GM10847 (cell line): Measurements from ENCODE around the gene EPB41L4A.

ENCODE experiments used
- POLR2A ChIP-seq: IDR thresholded peaks from 2 replicates; pipeline ENCODE4 v1.6.1; 2011; ENCODE audit not compliant: insufficient read length; ENCODE audit errors: extremely low read depth

EPB41L4A gene

DNA sequence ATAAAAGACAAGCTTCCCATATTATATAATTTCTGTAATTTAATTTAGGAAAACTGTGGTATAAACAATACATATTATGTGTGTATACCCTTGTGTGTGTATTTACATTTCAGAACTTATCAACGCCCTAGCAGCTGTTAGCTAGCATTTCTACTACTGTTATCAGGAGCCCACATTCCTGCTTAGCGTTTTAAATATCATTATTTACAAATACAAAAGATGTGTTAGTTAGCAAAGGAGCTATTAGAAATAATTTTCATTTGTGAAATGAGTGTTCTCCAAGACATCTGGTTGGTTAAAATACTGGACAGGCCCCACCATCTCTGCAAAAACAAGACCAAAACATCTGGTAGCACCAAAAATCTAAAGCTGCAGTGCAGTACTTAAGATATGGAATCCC lies 48.0 kb downstream of the EPB41L4A start:
- TF ChIP-seq POLR2A: no peak

- no peak for TF ChIP-seq POLR2A
Measured at GRCh38 chr5:112367400-112367799, 51.7 kb downstream of the EPB41L4A start.

DNA sequence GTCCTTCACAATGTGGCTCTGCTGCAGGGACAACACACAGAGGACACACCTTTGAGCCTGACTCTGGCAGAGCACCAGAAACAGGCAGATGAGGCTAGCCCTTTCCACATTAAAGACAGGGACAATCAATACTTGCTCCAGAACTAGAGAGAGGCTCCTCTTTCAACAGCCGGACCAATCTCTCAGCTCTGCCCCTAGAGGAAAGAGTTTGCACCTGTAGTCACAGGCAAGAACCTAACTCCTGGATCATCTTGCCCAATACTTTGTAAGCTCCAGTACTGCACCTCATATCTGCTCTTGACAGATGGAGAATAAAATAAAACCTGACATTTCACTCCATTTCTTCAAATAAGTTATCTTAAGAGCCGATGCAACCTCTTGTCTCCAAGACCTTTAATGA lies 52.1 kb downstream of the EPB41L4A start:
- TF ChIP-seq POLR2A: no peak

DNA sequence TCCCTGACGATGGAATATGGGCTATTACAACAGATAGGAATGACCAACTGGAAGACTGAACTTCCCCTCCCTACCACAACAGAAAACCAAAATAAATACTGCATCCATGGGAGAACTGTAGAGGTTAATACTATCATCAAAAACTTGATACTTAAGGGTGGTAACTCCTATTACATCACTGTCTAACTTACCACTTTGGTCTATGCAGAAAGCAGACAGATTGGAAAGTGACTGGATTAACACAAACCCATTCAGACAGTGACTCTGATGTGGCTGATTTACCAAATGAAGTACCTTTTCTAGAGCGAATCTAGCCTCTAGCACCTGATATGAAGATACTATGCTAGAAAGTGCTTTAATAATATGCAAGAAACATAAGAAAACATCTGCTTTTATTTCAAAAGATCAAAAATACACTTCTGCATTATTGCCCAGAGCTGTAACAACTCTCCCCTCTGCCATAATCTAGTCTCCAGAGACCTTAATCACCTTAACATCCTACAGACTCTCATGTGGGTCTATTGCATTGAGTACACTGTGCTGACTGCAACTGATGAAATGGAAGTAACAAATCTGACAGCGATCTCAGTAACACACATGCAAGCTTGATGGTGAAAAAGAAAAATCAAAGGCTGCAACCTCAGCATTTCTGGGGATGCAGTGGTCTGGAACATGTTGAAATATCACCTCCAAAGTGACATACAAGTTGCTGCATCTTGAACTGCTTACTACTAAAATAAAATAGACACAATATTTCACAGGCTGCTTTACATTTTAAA lies 62.7 kb downstream of the EPB41L4A start:
- TF ChIP-seq POLR2A: no peak

DNA sequence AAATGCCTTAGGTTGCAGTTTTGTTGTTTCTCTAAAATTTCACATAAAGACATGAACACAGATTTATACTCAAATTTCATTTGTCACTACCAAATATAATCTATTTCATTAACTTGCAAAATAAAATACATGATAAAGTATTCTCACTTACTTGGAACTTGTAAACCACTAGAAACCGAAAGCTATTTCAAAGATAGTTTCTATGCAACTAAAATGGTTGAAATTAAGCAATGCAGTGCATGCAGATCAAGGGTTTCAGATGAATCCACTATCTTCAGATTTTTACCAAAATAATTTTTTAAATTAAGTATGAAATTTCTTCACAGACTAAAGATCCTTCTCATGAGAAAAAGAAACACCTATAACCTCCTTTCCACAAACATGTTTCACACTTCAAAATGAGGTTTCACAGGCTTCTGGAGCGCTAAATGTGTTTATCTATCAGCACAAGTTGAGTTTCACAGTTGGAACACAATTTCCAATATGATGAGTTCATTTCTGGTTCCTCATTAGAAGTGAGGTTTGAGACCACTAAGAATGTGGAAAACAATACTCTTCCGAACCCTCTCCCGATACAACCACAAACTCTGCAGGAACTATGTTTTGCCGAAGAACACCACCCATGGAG lies 63.9 kb downstream of the EPB41L4A start:
- no peak for TF ChIP-seq POLR2A

- TF ChIP-seq POLR2A: no peak
Measured at GRCh38 chr5:112353678-112354077, 65.4 kb downstream of the EPB41L4A start.

DNA sequence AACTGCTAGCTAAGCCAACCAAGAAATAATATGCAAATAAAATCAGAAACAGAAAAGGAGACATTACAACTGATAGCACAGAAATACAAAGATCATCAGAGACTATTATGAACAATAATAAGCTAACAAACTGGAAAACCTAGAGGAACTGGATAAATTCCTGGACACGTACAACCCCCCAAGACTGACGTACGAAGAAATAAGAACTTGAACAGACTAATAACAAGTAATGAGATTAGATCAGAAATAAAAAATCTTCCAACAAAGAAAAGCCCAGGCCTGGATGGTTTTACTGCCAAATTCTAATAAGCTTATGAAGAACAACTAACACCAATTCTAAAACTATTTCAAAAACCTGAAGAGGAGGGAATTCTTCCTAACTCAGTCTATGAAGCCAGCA lies 67.9 kb downstream of the EPB41L4A start:
- no peak for TF ChIP-seq POLR2A

- TF ChIP-seq POLR2A: no peak
Measured at GRCh38 chr5:112350626-112351025, 68.5 kb downstream of the EPB41L4A start.

GRCh38 chr5:112349371-112349770 lies 69.7 kb downstream of the EPB41L4A start:
- no peak for TF ChIP-seq POLR2A

DNA sequence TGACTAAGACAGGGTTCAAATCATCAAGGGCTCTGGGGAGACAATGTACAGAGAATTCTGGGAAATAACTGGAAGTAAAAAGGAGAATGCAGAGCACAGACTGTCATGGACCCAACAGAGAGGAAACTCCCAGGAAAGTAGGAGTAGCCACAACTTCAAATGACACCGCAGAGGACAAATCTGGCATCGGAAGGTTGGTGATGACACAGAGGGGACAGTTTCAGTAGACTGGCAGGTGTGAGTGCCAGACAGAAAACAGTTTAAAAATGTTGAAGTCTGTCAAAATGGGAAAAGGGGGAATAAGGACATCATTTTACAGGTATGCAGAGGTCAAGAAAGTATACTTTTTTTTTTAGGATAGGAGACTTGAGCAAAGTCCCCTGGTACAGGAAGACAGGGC lies 70.2 kb downstream of the EPB41L4A start:
- no peak for TF ChIP-seq POLR2A

DNA sequence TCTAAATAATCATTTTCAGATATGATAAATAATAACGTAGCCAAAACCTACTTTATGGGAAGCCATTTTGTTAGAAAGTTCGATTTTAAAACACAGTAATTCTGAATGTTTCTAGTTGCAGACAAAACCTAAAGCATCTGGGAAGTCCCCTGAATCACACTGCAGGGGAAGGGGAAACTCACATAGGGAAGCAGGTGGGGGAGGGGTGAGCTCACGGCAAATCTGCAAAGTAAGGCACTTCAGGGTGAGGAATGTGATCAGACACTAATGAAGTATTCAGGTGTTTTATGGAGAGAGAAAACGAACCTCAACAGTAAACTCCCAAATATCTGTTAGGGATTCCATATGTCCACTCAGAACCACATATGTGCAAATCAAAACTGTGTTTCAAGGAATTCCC lies 70.7 kb downstream of the EPB41L4A start:
- no peak for TF ChIP-seq POLR2A

- no peak for TF ChIP-seq POLR2A
Measured at GRCh38 chr5:112346411-112347044, 72.5 kb downstream of the EPB41L4A start.

DNA sequence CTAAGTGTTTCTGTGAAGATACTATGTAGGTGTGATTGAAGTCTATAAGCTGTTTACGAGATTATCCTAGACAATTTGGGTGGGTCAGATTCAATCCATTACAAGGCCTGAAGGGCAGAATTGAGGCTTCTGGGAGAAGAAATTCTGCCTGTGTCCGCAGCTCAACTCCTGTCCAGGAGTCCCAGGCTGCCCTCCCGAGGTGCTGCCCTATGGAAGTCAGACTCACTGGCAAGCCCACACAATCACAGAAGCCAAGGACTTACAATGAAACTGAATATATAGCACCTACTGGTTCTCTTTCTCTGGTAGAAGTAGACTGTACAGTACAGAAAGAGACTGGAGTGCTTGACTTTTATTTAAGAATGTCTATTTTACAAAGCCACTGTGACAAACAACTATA lies 74.5 kb downstream of the EPB41L4A start:
- TF ChIP-seq POLR2A: no peak

DNA sequence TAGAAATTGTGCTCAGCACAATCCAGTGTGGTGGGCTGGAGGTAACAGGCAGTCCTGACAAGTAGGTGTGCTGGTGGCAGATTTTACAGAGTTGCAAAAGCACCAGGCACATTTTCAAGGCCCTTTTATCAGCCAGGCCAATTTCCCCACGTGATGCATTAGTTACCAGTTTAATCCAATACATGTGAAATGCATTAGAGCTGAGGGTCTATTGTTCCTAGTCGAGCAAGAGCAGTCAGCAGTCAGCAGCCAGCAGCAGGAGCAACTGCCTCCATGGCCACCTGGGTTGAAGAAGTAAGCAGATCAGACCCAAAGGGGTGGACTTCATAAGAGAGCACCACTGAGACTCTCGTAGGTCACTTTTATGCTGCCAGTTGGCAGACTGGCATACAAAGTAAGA lies 76.7 kb downstream of the EPB41L4A start:
- no peak for TF ChIP-seq POLR2A

DNA sequence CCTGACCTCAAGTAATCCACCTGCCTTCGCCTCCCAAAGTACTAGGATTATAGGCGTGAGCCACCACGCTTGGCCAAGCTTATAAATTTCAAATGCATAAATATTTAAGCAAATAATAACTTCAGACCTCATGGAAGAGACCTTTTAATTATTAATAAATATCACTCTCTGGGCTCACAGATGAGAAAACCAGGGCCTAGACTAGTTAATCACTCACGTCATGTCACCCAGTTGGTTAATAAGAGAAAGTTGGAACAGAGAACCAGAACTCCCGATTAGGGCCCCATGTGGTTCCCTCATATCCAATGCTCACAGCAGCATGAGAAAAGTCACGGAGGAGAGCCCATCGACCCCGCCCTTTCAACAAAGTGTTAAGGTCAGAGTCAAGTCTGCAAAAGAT lies 79.3 kb downstream of the EPB41L4A start:
- no peak for TF ChIP-seq POLR2A

DNA sequence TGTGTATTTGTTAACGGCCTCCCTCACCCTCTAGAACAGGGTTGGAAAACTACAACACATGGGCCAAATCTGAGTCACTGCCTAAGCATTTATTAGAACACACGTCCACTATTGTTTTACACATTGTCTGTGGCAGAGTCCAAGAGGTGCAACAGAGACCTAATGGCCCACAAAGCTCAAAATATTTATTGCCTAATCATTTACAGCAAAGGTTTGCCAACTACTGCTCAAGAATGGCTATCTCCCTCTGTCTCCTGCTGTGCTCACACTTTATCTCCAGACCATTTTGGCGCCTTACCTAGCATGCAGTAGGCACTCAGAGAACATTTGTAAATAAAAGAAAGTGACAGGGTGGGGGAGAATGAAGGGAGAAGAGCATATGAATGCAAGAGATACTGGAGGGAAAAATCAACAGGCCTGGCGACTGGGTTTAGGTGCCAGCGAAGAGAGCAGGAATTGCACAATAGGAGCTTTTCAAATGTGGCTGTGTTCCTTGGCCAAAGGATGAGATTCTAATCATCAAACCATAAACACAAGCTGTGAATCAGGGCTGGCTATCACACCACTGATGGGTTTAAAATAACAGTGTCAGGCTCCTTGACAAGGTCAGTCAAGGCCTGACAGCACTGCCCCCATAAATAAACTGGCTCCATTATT lies 80.3 kb downstream of the EPB41L4A start:
- no peak for TF ChIP-seq POLR2A

DNA sequence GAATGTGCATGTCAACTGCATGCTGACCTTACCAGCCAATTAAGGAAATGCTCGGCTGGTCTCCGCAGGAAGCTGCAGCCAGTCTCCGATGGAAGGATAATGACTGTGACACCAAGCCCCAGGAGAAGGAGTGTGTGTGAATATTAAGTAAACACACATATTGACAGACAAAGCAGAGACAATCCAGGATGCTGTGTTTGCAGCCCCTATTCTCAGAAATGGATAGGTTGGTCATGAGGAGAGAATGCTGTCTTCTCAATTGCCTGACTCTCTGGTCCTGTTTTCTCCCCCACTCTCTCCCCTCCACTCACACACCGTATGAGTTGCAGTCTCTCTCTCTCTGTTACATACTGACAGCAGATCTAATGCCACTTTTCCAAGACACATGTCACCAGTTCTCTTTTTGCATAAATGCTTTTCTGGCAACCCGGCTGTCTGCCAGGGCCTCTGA lies 85.7 kb downstream of the EPB41L4A start:
- TF ChIP-seq POLR2A: no peak
